Neuronal stem cell (in vitro differentiated cells): Measurements from ENCODE around the gene VWA1. TPM values are rescaled to one million over a fixed set of nuclear protein-coding genes. Genes with fewer than 3 reads are reported as not detected.

ENCODE experiments used
- DNase-seq: peaks from one replicate; pipeline ENCODE4 v3.0.0-alpha.2; 2013; ENCODE audit warnings: low spot score
- H2AFZ ChIP-seq: one replicate; pipeline ENCODE4 v1.6.1; 2013; ENCODE audit warnings: mild to moderate bottlenecking, low read length, inconsistent platforms
- H2AK5ac ChIP-seq: 2 replicates; pipeline ENCODE4 v1.6.1; 2013; ENCODE audit warnings: low read depth, mild to moderate bottlenecking, inconsistent platforms, low read length, moderate library complexity, mixed read lengths
- H2BK120ac ChIP-seq: 2 replicates; pipeline ENCODE4 v1.6.1; 2013; ENCODE audit warnings: low read depth, mild to moderate bottlenecking, inconsistent platforms, low read length, moderate library complexity, mixed read lengths
- H2BK12ac ChIP-seq: one replicate; pipeline ENCODE4 v1.6.1; 2013; ENCODE audit warnings: low read length, inconsistent platforms
- H2BK15ac ChIP-seq: 2 replicates; pipeline ENCODE4 v1.6.1; 2013; ENCODE audit warnings: mild to moderate bottlenecking, low read length, inconsistent platforms, mixed read lengths
- H2BK5ac ChIP-seq: one replicate; pipeline ENCODE4 v1.6.1; 2013; ENCODE audit warnings: inconsistent platforms, mild to moderate bottlenecking, low read length, moderate library complexity
- H3K14ac ChIP-seq: one replicate; pipeline ENCODE4 v1.6.1; 2013; ENCODE audit warnings: low read length, inconsistent platforms
- H3K18ac ChIP-seq: 2 replicates; pipeline ENCODE4 v1.6.1; 2013; ENCODE audit warnings: low read length, inconsistent platforms
- H3K23ac ChIP-seq: 2 replicates; pipeline ENCODE4 v1.6.1; 2013; ENCODE audit warnings: low read depth, mild to moderate bottlenecking, mixed read lengths, low read length, inconsistent platforms; ENCODE audit not compliant: poor library complexity
- H3K27ac ChIP-seq: replicated peaks from 3 replicates; pipeline ENCODE4 v1.5.1; 2013; ENCODE audit warnings: low read length, inconsistent platforms
- H3K27me3 ChIP-seq, 3 experiments: 2 replicates each; pipeline ENCODE4 v1.6.1; 2013; ENCODE audit warnings: low read length in 3 of 3, mild to moderate bottlenecking in 2 of 3, inconsistent platforms in 1 of 3, low read depth in 1 of 3, mixed read lengths in 1 of 3, moderate library complexity in 1 of 3; ENCODE audit not compliant: control insufficient read depth in 3 of 3, insufficient read depth in 3 of 3
- H3K36me3 ChIP-seq, 2 donors: replicated peaks in 1 of 2; 2 replicates each; pipeline ENCODE4 v1.6.1; 2013; ENCODE audit warnings: low read length in 2 of 2; ENCODE audit not compliant: control insufficient read depth in 2 of 2, insufficient read depth in 2 of 2
- H3K4ac ChIP-seq: 2 replicates; pipeline ENCODE4 v1.6.1; 2013; ENCODE audit warnings: inconsistent platforms, mild to moderate bottlenecking, low read length, moderate library complexity
- H3K4me1 ChIP-seq, 2 donors: 1 replicate in 1 of 2; 2 replicates in 1 of 2; pipeline ENCODE4 v1.6.1; 2013; ENCODE audit warnings: low read length in 2 of 2, low read depth in 1 of 2; ENCODE audit not compliant: control insufficient read depth in 2 of 2, insufficient read depth in 1 of 2
- H3K4me2 ChIP-seq: one replicate; pipeline ENCODE4 v1.6.1; 2013; ENCODE audit warnings: mild to moderate bottlenecking, low read length, inconsistent platforms; ENCODE audit not compliant: insufficient read depth, poor library complexity, severe bottlenecking
- H3K4me3 ChIP-seq, 2 donors: 2 replicates each; pipeline ENCODE4 v1.5.1; 2013; ENCODE audit warnings: low read length in 2 of 2, mild to moderate bottlenecking in 2 of 2, inconsistent platforms in 1 of 2, moderate library complexity in 1 of 2
- H3K79me1 ChIP-seq: one replicate; pipeline ENCODE4 v1.6.1; 2013; ENCODE audit warnings: low read depth, mild to moderate bottlenecking, inconsistent platforms, low read length, moderate library complexity
- H3K9ac ChIP-seq: one replicate; pipeline ENCODE4 v1.6.1; 2013; ENCODE audit warnings: mild to moderate bottlenecking, low read depth, low read length, inconsistent platforms; ENCODE audit not compliant: poor library complexity
- H3K9me3 ChIP-seq, 2 donors: replicated peaks in 1 of 2; 2 replicates each; pipeline versions ENCODE3 to v1.6.1; 2013; ENCODE audit warnings: low read length in 2 of 2, mild to moderate bottlenecking in 2 of 2, inconsistent platforms in 1 of 2, low read depth in 1 of 2, mixed read lengths in 1 of 2, moderate library complexity in 1 of 2; ENCODE audit not compliant: control insufficient read depth in 2 of 2, insufficient read depth in 1 of 2
- H4K8ac ChIP-seq: one replicate; pipeline ENCODE4 v1.6.1; 2013; ENCODE audit warnings: low read depth, mild to moderate bottlenecking, inconsistent platforms, low read length, moderate library complexity
- H4K91ac ChIP-seq: one replicate; pipeline ENCODE4 v1.6.1; 2013; ENCODE audit warnings: low read length, low read depth, mild to moderate bottlenecking, inconsistent platforms; ENCODE audit not compliant: poor library complexity
- WGBS, 2 donors: extraction: QIAGEN DNeasy Blood & Tissue Kit; methylation state at CpG; one replicate each; pipeline ENCODE4 v1.1.7; 2013; ENCODE audit warnings: missing lambda C conversion rate in 2 of 2, mixed read lengths in 1 of 2; ENCODE audit not compliant: insufficient read length in 2 of 2, insufficient replicate concordance in 1 of 2; ENCODE audit errors: extremely low coverage in 2 of 2; 5-methylcytosine and 5-hydroxymethylcytosine counted together
- polyA plus RNA-seq, 2 experiments: library from polyadenylated mRNA; stranded (reverse); fragments of 200-250 nt; gene quantifications; one replicate each; pipeline ENCODE4 v1.2.3, GENCODE V29; 2013

VWA1 gene, protein sequence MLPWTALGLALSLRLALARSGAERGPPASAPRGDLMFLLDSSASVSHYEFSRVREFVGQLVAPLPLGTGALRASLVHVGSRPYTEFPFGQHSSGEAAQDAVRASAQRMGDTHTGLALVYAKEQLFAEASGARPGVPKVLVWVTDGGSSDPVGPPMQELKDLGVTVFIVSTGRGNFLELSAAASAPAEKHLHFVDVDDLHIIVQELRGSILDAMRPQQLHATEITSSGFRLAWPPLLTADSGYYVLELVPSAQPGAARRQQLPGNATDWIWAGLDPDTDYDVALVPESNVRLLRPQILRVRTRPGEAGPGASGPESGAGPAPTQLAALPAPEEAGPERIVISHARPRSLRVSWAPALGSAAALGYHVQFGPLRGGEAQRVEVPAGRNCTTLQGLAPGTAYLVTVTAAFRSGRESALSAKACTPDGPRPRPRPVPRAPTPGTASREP
- 5.0 TPM for polyA plus RNA-seq (2013, experiment 1 of 2)
- 4.8 TPM for polyA plus RNA-seq (2013, experiment 2 of 2)

DNA sequence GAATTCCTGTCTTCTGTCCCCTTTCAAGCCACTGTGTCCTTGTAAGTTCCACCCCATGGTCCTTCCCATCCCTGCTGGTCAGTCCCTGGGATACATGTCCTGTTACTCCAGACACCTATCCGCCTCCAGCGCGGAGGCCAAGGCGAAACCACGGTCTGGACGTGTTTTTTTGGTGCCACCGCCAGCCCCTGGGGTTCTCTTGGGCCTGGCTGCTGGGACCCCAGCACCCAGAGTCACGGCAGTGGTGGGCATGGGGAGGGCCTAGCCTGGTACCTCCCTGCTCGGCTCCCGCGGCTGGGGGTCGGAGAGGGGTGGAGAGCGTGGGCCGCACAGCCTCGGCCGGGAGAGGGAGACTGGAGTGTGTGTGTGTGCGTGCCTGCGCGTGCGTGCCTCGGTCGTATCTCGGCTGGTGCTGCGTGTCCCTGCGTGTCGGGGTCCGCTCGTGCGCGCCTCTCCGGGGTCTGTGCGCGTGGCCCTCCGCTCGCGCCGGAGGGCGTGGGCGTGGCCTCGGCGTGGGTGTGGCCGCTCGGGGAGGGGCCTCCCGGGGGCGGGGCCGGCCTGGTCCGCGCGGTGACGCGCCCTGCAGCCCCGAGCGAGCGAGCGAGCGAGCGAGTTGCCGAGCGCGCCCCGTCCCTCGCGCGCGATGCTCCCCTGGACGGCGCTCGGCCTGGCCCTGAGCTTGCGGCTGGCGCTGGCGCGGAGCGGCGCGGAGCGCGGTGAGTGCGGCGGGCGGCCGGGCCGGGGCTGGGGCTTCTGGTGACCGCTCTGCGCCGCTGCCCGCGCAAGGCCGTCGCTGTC lies at the start of gene VWA1:
TSS of gene VWA1 (plus strand) at position 585 of the 798 bp plus-strand sequence. CDS start at position 644, 59 bp downstream.
- Histone ChIP-seq H3K18ac (peak within 1 kb of the TSS; percentile 99), H3K27me3 (peaks cover 0 to 20% (median 5%) of the 10 kb centered on the region in 3 experiments), H4K8ac (peak within 1 kb of the TSS; percentile 4), H3K9me3 (no peaks in the 10 kb centered on the region), H2BK12ac (peak within 1 kb of the TSS; percentile 100), H2AFZ (peak within 1 kb of the TSS; percentile 25), H3K4ac (peak within 1 kb of the TSS; percentile 32), H3K79me1 (peaks cover 4% of the 10 kb centered on the region), H3K9ac (peak within 1 kb of the TSS; percentile 91), H2BK120ac (peak within 1 kb of the TSS; percentile 91), H3K23ac (peak within 1 kb of the TSS; percentile 95), H2BK5ac (peak within 1 kb of the TSS; percentile 94), H3K27ac (no peak within 1 kb of the TSS), H3K4me1 (peaks cover 43 to 69% of the 10 kb centered on the region in 2 donors), H3K4me3 (peak within 1 kb of the TSS; percentile 38 to 82), H4K91ac (peak within 1 kb of the TSS; percentile 38), H2BK15ac (peak within 1 kb of the TSS; percentile 95), H3K14ac (peak within 1 kb of the TSS; percentile 82), H3K4me2 (peak within 1 kb of the TSS; percentile 71), H2AK5ac (peak within 1 kb of the TSS; percentile 100), H3K36me3 (no peaks in the 10 kb centered on the region)
- WGBS, 2 donors, result no CpG with 5 or more reads among the region's 89 CpGs
- DNase-seq, result no peak

DNA sequence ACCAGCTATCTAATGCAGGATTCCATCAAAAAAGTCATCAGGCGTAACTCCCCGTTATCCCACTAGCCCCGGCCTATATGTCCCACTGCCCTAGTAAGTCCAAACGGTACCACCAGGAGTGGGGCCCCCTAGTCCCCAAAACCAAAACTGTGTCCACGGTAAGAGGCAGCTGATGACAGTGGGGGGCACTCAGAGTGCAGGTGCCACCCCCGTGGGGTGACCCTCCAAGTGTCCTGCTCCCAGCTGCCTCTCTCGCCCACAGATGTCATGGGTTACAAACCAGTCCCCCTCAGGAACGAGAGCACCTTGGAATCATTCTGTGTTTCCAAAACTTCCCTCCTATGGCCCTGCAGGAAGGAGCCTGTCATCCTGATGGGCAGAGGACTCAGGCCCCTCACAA lies 49.6 kb upstream of the VWA1 start:
- Histone ChIP-seq H3K4me1 (no peaks in the 10 kb centered on the region), H3K27ac (no peak overlapping the region), H3K4me2 (no peak overlapping the region), H4K91ac (no peak overlapping the region), H3K36me3 (peaks cover 40 to 66% of the 10 kb centered on the region in 2 donors), H3K23ac (no peak overlapping the region), H3K79me1 (peaks cover 1% of the 10 kb centered on the region), H4K8ac (no peak overlapping the region), H3K4ac (no peak overlapping the region), H2BK5ac (no peak overlapping the region), H3K9me3 (peaks cover 0 to 14% of the 10 kb centered on the region in 2 donors), H3K4me3 (no peak overlapping the region), H2BK120ac (no peak overlapping the region), H2AK5ac (no peak overlapping the region), H3K14ac (no peak overlapping the region), H2AFZ (no peak overlapping the region), H2BK15ac (no peak overlapping the region), H2BK12ac (no peak overlapping the region), H3K9ac (no peak overlapping the region), H3K27me3 (no peaks in the 10 kb centered on the region), H3K18ac (no peak overlapping the region)
- DNase-seq, result no peak
- WGBS, 2 donors, result no CpG with 5 or more reads among the region's 8 CpGs

DNA sequence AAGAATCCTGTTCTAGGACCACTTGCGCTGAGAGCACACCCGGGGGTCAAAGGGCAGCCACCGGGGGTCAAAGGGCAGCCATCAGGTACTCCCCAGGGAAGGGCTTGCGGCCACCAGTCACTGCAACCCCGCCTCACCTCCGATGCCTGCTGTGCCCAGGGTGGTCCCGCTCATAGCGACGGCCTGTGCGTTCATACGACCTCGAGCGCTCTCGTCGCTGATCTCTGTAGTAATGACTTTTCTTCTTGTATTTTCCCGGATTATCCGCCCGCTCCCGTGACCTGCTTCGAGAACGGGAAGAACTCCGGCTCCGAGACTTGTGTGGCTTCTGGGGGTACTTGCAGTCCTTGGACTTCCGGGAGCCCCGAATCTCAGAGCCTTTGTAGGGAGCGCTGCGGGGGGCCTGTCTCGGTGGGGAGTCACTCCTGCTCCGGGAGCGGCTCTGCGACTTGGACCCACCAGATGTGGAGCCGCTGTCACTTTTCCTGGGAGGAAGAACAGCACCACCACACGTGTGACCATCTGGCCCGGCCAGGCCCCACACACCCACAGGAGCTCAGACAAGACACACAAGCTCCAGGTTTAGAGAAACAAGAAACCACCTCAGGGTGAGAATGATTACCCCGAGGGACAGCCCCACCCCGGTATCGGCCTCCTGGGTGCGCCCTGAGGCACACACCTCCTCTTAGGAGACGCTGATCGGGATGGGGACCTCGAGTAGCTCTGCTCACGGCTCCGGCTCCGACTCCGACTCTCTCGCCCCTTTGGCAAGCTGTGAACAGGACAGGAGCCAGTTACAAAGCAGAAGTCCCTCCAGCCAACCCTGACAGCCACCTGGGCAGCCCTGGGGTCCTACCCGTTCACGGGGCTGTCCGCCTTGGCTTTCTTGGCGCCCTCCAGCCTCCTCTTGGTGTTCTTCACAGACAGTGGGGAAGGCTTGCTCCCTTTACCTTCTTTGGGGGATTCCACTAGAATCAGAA lies 48.1 kb upstream of the VWA1 start:
- WGBS, 2 donors, result no CpG with 5 or more reads among the region's 50 CpGs
- H3K36me3 ChIP-seq, result peaks cover 51 to 74% of the 10 kb centered on the region in 2 donors
- H3K9me3 ChIP-seq, result peaks cover 0 to 10% of the 10 kb centered on the region in 2 donors

More for the DNA sequence above, 48.1 kb upstream of the VWA1 start:
- no peak overlapping the region for H3K27ac ChIP-seq
- H2BK15ac ChIP-seq, result no peak overlapping the region
- H2AK5ac ChIP-seq, result no peak overlapping the region
- peak overlapping the region; percentile 7 for H2BK5ac ChIP-seq
- no peak overlapping the region for H3K4ac ChIP-seq
- H4K91ac ChIP-seq, result no peak overlapping the region
- H3K79me1 ChIP-seq, result peaks cover 3% of the 10 kb centered on the region
- no peak overlapping the region for H3K14ac ChIP-seq
- no peak overlapping the region for H2BK120ac ChIP-seq
- no peak overlapping the region for H3K23ac ChIP-seq
- H3K4me3 ChIP-seq, result no peak overlapping the region
- no peak overlapping the region for H2BK12ac ChIP-seq
- H3K4me1 ChIP-seq, result no peaks in the 10 kb centered on the region
- no peak for DNase-seq
- H3K4me2 ChIP-seq, result no peak overlapping the region
- H4K8ac ChIP-seq, result no peak overlapping the region
- no peak overlapping the region for H2AFZ ChIP-seq
- H3K27me3 ChIP-seq, result no peaks in the 10 kb centered on the region
- no peak overlapping the region for H3K18ac ChIP-seq
- H3K9ac ChIP-seq, result no peak overlapping the region
